MG63 (cell line): ENCODE data around the gene UGT1A4. TPM values are rescaled to one million over a fixed set of nuclear protein-coding genes. Genes with fewer than 3 reads are reported as not detected.
"Not testable (repeated sequence)": the region's sequence is repeated elsewhere in the genome, so short reads cannot be mapped to it uniquely, and the experiment has no call there.

Experiments used
- DNase-seq: peaks from one replicate; pipeline ENCODE4 v3.0.0-alpha.2; 2020
- H3K27me3 ChIP-seq: fragments of 250-450 bp; sonication (Bioruptor Pico); 2 replicates; pipeline ENCODE4 v1.5.1; 2020; ENCODE audit warnings: mild to moderate bottlenecking, moderate library complexity
- H3K36me3 ChIP-seq: fragments of 250-450 bp; sonication (Bioruptor Pico); 2 replicates; pipeline ENCODE4 v1.5.1; 2020; ENCODE audit warnings: mild to moderate bottlenecking, moderate library complexity
- H3K4me3 ChIP-seq: fragments of 250-450 bp; sonication (Bioruptor Pico); 2 replicates; pipeline ENCODE4 v1.5.1; 2020; ENCODE audit warnings: mild to moderate bottlenecking, moderate library complexity
- H3K9me3 ChIP-seq: fragments of 250-450 bp; sonication (Bioruptor Pico); 2 replicates; pipeline ENCODE4 v1.5.1; 2020; ENCODE audit warnings: mild to moderate bottlenecking, moderate library complexity
- total RNA-seq: library from RNA; depleted of rRNA; stranded (reverse); fragments of >200 nt; shearing (Covaris generic); gene quantifications from 2 replicates; pipeline ENCODE4 v1.2.3, GENCODE V29; 2014; ENCODE audit warnings: low replicate concordance

The UGT1A4 gene
- total RNA-seq, 1 experiment from 2014 or later: not detected

- Histone ChIP-seq H3K9me3 (no peaks in the 10 kb centered on the region), H3K4me3 (no peak overlapping the region), H3K36me3 (no peaks in the 10 kb centered on the region), H3K27me3 (no peaks in the 10 kb centered on the region)
- DNase-seq: no peak
Observed at GRCh38 chr2:233714121-233714520, 4.4 kb upstream of the UGT1A4 start.

GRCh38 chr2:233728723-233729301 lies 10.3 kb downstream of the UGT1A4 start, which contains the start of gene UGT1A3:
UGT1A3 (plus strand) TSS chr2:233729042; CDS start chr2:233729127, 85 bp downstream.
- Histone ChIP-seq H3K9me3 (no peaks in the 10 kb centered on the region), H3K36me3 (no peaks in the 10 kb centered on the region), H3K4me3 (no peak within 1 kb of the TSS), H3K27me3 (no peaks in the 10 kb centered on the region)
- DNase-seq: no peak

- DNase-seq, H3K4me3 ChIP-seq: not testable (repeated sequence)
Observed at GRCh38 chr2:233736868-233737653, 18.5 kb downstream of the UGT1A4 start.

GRCh38 chr2:233740870-233741269 lies 22.3 kb downstream of the UGT1A4 start:
- DNase-seq: no peak
- Histone ChIP-seq H3K9me3 (no peaks in the 10 kb centered on the region), H3K4me3 (no peak overlapping the region), H3K36me3 (no peaks in the 10 kb centered on the region), H3K27me3 (0 out of 2 replicates have a peak, but pooled peaks cover 2% of the 10 kb centered on the region)

More at GRCh38 chr2:233736868-233737653, 18.5 kb downstream of the UGT1A4 start:
- not testable (repeated sequence) for H3K27me3 ChIP-seq, H3K9me3 ChIP-seq, H3K36me3 ChIP-seq

GRCh38 chr2:233743464-233744259 lies 25.1 kb downstream of the UGT1A4 start:
- no peak for DNase-seq
- no peak overlapping the region for H3K4me3 ChIP-seq
- H3K27me3 ChIP-seq: no peaks in the 10 kb centered on the region
- no peaks in the 10 kb centered on the region for H3K36me3 ChIP-seq
- no peaks in the 10 kb centered on the region for H3K9me3 ChIP-seq

- Histone ChIP-seq H3K9me3 (peaks cover 2% of the 10 kb centered on the region), H3K36me3 (no peaks in the 10 kb centered on the region), H3K27me3 (no peaks in the 10 kb centered on the region), H3K4me3 (no peak overlapping the region)
- DNase-seq: no peak
Observed at GRCh38 chr2:233745073-233745755, 26.7 kb downstream of the UGT1A4 start.

- not testable (repeated sequence) for DNase-seq, H3K36me3 ChIP-seq, H3K9me3 ChIP-seq, H3K27me3 ChIP-seq, H3K4me3 ChIP-seq
Observed at GRCh38 chr2:233745838-233746237, 27.3 kb downstream of the UGT1A4 start.

- peaks cover 11% of the 10 kb centered on the region for H3K9me3 ChIP-seq
- no peak overlapping the region for H3K4me3 ChIP-seq
- no peaks in the 10 kb centered on the region for H3K36me3 ChIP-seq
- no peak for DNase-seq
- no peaks in the 10 kb centered on the region for H3K27me3 ChIP-seq
Observed at GRCh38 chr2:233746475-233747282, 28.1 kb downstream of the UGT1A4 start.

- peaks cover 14% of the 10 kb centered on the region for H3K9me3 ChIP-seq
- H3K27me3 ChIP-seq: no peaks in the 10 kb centered on the region
- H3K36me3 ChIP-seq: no peaks in the 10 kb centered on the region
Observed at GRCh38 chr2:233747283-233747544, 28.7 kb downstream of the UGT1A4 start.

GRCh38 chr2:233750689-233751088 lies 32.2 kb downstream of the UGT1A4 start:
- H3K36me3 ChIP-seq, H3K4me3 ChIP-seq, H3K27me3 ChIP-seq, DNase-seq: not testable (repeated sequence)
- peaks cover 14% of the 10 kb centered on the region for H3K9me3 ChIP-seq

More at GRCh38 chr2:233747283-233747544, 28.7 kb downstream of the UGT1A4 start:
- no peak for DNase-seq
- no peak overlapping the region for H3K4me3 ChIP-seq

- H3K4me3 ChIP-seq, H3K36me3 ChIP-seq, H3K27me3 ChIP-seq, DNase-seq: not testable (repeated sequence)
- H3K9me3 ChIP-seq: peaks cover 14% of the 10 kb centered on the region
Observed at GRCh38 chr2:233751212-233752009, 32.9 kb downstream of the UGT1A4 start.

GRCh38 chr2:233754872-233755611 lies 36.5 kb downstream of the UGT1A4 start:
- H3K27me3 ChIP-seq: no peaks in the 10 kb centered on the region
- H3K36me3 ChIP-seq: no peaks in the 10 kb centered on the region
- no peak for DNase-seq
- H3K9me3 ChIP-seq: peaks cover 14% of the 10 kb centered on the region
- H3K4me3 ChIP-seq: no peak overlapping the region

- no peaks in the 10 kb centered on the region for H3K27me3 ChIP-seq
- H3K9me3 ChIP-seq: peaks cover 4% of the 10 kb centered on the region; the same call in 1 of the 2 replicates
- H3K36me3 ChIP-seq: no peaks in the 10 kb centered on the region
- no peak overlapping the region for H3K4me3 ChIP-seq
- no peak for DNase-seq
Observed at GRCh38 chr2:233756429-233757081, 38.0 kb downstream of the UGT1A4 start.

- H3K4me3 ChIP-seq: no peak overlapping the region
- H3K27me3 ChIP-seq: no peaks in the 10 kb centered on the region
- no peak for DNase-seq
- no peaks in the 10 kb centered on the region for H3K9me3 ChIP-seq
- H3K36me3 ChIP-seq: no peaks in the 10 kb centered on the region
Observed at GRCh38 chr2:233758141-233758540, 39.6 kb downstream of the UGT1A4 start.
